WTC11 (cell line): ENCODE measurements around the gene GIMAP2. TPM values are rescaled to one million over a fixed set of nuclear protein-coding genes. Genes with fewer than 3 reads are reported as not detected.

ENCODE experiments used
- ATAC-seq: fragments of 200-7000 bp; cut with Tn5 transposase; 2 replicates; pipeline ENCODE4 v1.10.0; 2021; ENCODE audit warnings: mild to moderate bottlenecking, moderate library complexity
- CTCF ChIA-PET: fragments of 300-600 bp; sonication (Branson Sonifier 250); formaldehyde crosslinking; loops from one replicate; lab custom pipeline; 2021; ENCODE audit warnings: antibody characterized with exemption; lab: Charles Lee
- POLR2A ChIA-PET: fragments of 350-600 bp; sonication (Branson Sonifier 250); formaldehyde crosslinking; loops from one replicate; lab custom pipeline; 2021; ENCODE audit warnings: antibody characterized with exemption; lab: Charles Lee
- DNase-seq: peaks from one replicate; pipeline ENCODE4 v3.0.0; 2021; ENCODE audit warnings: low spot score
- H3K27ac Mint-ChIP-seq: 2 replicates; pipeline ENCODE4 v1.8.0; 2021; ENCODE audit warnings: mixed read lengths
- H3K27me3 Mint-ChIP-seq: 2 replicates; pipeline ENCODE4 v1.8.0; 2021; ENCODE audit warnings: low read depth, mild to moderate bottlenecking, moderate library complexity, mixed read lengths
- H3K36me3 Mint-ChIP-seq: 2 replicates; pipeline ENCODE4 v1.8.0; 2021; ENCODE audit warnings: mixed read lengths
- H3K4me1 Mint-ChIP-seq: 2 replicates; pipeline ENCODE4 v1.8.0; 2022; ENCODE audit warnings: mixed read lengths
- H3K4me3 Mint-ChIP-seq: 2 replicates; pipeline ENCODE4 v1.8.0; 2021; ENCODE audit warnings: mild to moderate bottlenecking, moderate library complexity, mixed read lengths
- H3K9me3 Mint-ChIP-seq: 2 replicates; pipeline ENCODE4 v1.8.0; 2021; ENCODE audit warnings: mixed read lengths
- AR ChIP-seq: fragments of 250-450 bp; sonication (Bioruptor Pico); IDR thresholded peaks from 2 replicates; pipeline ENCODE4 v1.9.0; 2021; ENCODE audit warnings: mild to moderate bottlenecking
- CBFB ChIP-seq: sonication (generic); formaldehyde crosslinking; IDR thresholded peaks from 2 replicates; pipeline ENCODE4 v1.8.1; 2022; ENCODE audit warnings: mild to moderate bottlenecking, low read depth, missing genetic modification reagents
- E2F1 ChIP-seq: sonication (generic); formaldehyde crosslinking; IDR thresholded peaks from 2 replicates; pipeline ENCODE4 v1.8.0; 2022; ENCODE audit warnings: mild to moderate bottlenecking, missing genetic modification reagents
- E2F4 ChIP-seq: sonication (generic); formaldehyde crosslinking; IDR thresholded peaks from 2 replicates; pipeline ENCODE4 v1.8.1; 2022; ENCODE audit warnings: low read depth, mild to moderate bottlenecking, moderate library complexity, missing genetic modification reagents, borderline replicate concordance
- EMX1 ChIP-seq: fragments of 250-450 bp; sonication (Bioruptor Pico); IDR thresholded peaks from 2 replicates; pipeline ENCODE4 v1.8.0; 2021; ENCODE audit warnings: mild to moderate bottlenecking
- FOXP1 ChIP-seq: sonication (generic); formaldehyde crosslinking; IDR thresholded peaks from 2 replicates; pipeline ENCODE4 v1.8.0; 2022; ENCODE audit warnings: missing genetic modification reagents, mild to moderate bottlenecking, moderate library complexity, borderline replicate concordance
- GABPB1 ChIP-seq: sonication (generic); formaldehyde crosslinking; IDR thresholded peaks from 2 replicates; pipeline ENCODE4 v1.8.1; 2023; ENCODE audit warnings: mild to moderate bottlenecking, missing genetic modification reagents
- GTF2I ChIP-seq: fragments of 250-450 bp; sonication (Bioruptor Pico); conservative IDR thresholded peaks from 2 replicates; pipeline ENCODE4 v1.4.0; 2021; ENCODE audit warnings: mild to moderate bottlenecking
- HMGA2 ChIP-seq: fragments of 250-450 bp; sonication (Bioruptor Pico); IDR thresholded peaks from 2 replicates; pipeline ENCODE4 v1.4.0; 2021; ENCODE audit warnings: mild to moderate bottlenecking, moderate library complexity
- MAX ChIP-seq: sonication (generic); formaldehyde crosslinking; IDR thresholded peaks from 2 replicates; pipeline ENCODE4 v1.8.0; 2022; ENCODE audit warnings: mild to moderate bottlenecking, missing genetic modification reagents
- MLX ChIP-seq: sonication (generic); formaldehyde crosslinking; IDR thresholded peaks from 2 replicates; pipeline ENCODE4 v1.8.1; 2023; ENCODE audit warnings: mild to moderate bottlenecking, missing genetic modification reagents, moderate library complexity
- NFATC4 ChIP-seq: fragments of 250-450 bp; sonication (Bioruptor Pico); IDR thresholded peaks from 2 replicates; pipeline ENCODE4 v1.9.0; 2021; ENCODE audit warnings: mild to moderate bottlenecking
- NFE2L1 ChIP-seq: sonication (generic); formaldehyde crosslinking; IDR thresholded peaks from 2 replicates; pipeline ENCODE4 v1.8.1; 2023; ENCODE audit warnings: missing genetic modification reagents
- NR1H2 ChIP-seq: sonication (generic); formaldehyde crosslinking; IDR thresholded peaks from 2 replicates; pipeline ENCODE4 v1.9.0; 2021; ENCODE audit warnings: mild to moderate bottlenecking, moderate library complexity, missing genetic modification reagents
- NR2C2 ChIP-seq: sonication (generic); formaldehyde crosslinking; IDR thresholded peaks from 2 replicates; pipeline ENCODE4 v1.8.0; 2022; ENCODE audit warnings: mild to moderate bottlenecking, missing genetic modification reagents
- NR3C1 ChIP-seq: sonication (generic); formaldehyde crosslinking; conservative IDR thresholded peaks from 2 replicates; pipeline ENCODE4 v1.8.1; 2023; ENCODE audit warnings: low read depth, mild to moderate bottlenecking, missing genetic modification reagents
- RELA ChIP-seq: sonication (generic); formaldehyde crosslinking; IDR thresholded peaks from 2 replicates; pipeline ENCODE4 v1.8.1; 2022; ENCODE audit warnings: missing genetic modification reagents, mild to moderate bottlenecking, borderline replicate concordance
- SP1 ChIP-seq: sonication (generic); formaldehyde crosslinking; conservative IDR thresholded peaks from 2 replicates; pipeline ENCODE4 v1.8.1; 2022; ENCODE audit warnings: missing genetic modification reagents
- ZNF138 ChIP-seq: sonication (generic); formaldehyde crosslinking; conservative IDR thresholded peaks from 2 replicates; pipeline ENCODE4 v1.8.1; 2022; ENCODE audit warnings: mild to moderate bottlenecking, moderate library complexity, missing genetic modification reagents
- ZNF219 ChIP-seq: sonication (generic); formaldehyde crosslinking; IDR thresholded peaks from 2 replicates; pipeline ENCODE4 v1.8.0; 2023; ENCODE audit warnings: missing genetic modification reagents, mild to moderate bottlenecking, borderline replicate concordance
- ZNF281 ChIP-seq: sonication (generic); formaldehyde crosslinking; IDR thresholded peaks from 2 replicates; pipeline ENCODE4 v1.8.0; 2023; ENCODE audit warnings: mild to moderate bottlenecking, missing genetic modification reagents
- total RNA-seq: library from RNA; stranded (reverse); gene quantifications from 3 replicates; pipeline ENCODE4 v1.2.3, GENCODE V29; 2021
- TF ChIP-seq, protein P1 (sequence below): sonication (generic); formaldehyde crosslinking; conservative IDR thresholded peaks from 2 replicates; pipeline ENCODE4 v1.8.1; 2022; ENCODE audit warnings: mild to moderate bottlenecking, missing genetic modification reagents
- TF ChIP-seq, protein P2 (sequence below): fragments of 250-450 bp; sonication (Bioruptor Pico); IDR thresholded peaks from 2 replicates; pipeline ENCODE4 v1.9.0; 2021; ENCODE audit warnings: moderate library complexity, mild to moderate bottlenecking, inconsistent platforms, borderline replicate concordance
- TF ChIP-seq, protein P3 (sequence below): fragments of 250-450 bp; sonication (Bioruptor Pico); IDR thresholded peaks from 2 replicates; pipeline ENCODE4 v1.9.0; 2021; ENCODE audit warnings: mild to moderate bottlenecking

Gene GIMAP2
- total RNA-seq, 1 experiment from 2014 or later, result 0.15 TPM

- ChIA-PET POLR2A (no interaction called here), CTCF (no interaction called here)
- Mint-ChIP-seq H3K27me3 (peaks cover 80% of the 10 kb centered on the region), H3K4me1 (no peaks in the 10 kb centered on the region), H3K36me3 (no peaks in the 10 kb centered on the region), H3K27ac (no peak overlapping the region), H3K9me3 (peaks cover 16% of the 10 kb centered on the region), H3K4me3 (no peak overlapping the region)
- TF ChIP-seq ZNF219 (CRISPR knock-in tag), result no peak
- TF ChIP-seq, protein P1, sequence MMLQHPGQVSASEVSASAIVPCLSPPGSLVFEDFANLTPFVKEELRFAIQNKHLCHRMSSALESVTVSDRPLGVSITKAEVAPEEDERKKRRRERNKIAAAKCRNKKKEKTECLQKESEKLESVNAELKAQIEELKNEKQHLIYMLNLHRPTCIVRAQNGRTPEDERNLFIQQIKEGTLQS, result no peak
- TF ChIP-seq NFATC4, result no peak
- TF ChIP-seq NR2C2 (CRISPR knock-in tag), result no peak
- TF ChIP-seq, protein P2, sequence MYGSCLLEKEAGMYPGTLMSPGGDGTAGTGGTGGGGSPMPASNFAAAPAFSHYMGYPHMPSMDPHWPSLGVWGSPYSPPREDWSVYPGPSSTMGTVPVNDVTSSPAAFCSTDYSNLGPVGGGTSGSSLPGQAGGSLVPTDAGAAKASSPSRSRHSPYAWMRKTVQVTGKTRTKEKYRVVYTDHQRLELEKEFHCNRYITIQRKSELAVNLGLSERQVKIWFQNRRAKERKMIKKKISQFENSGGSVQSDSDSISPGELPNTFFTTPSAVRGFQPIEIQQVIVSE (CRISPR knock-in tag), result no peak
- TF ChIP-seq E2F1 (CRISPR knock-in tag), result no peak
- no peak for TF ChIP-seq RELA (CRISPR knock-in tag)
- no peak for TF ChIP-seq NR3C1 (CRISPR knock-in tag)
- TF ChIP-seq GTF2I (CRISPR knock-in tag), result no peak
- TF ChIP-seq MAX (CRISPR knock-in tag), result no peak
- no peak for TF ChIP-seq E2F4
- ATAC-seq, result peak; percentile 52
- DNase-seq, result no peak
Measured at GRCh38 chr7:150715293-150715692, 29.8 kb downstream of the GIMAP2 start.

- Mint-ChIP-seq H3K9me3 (peaks cover 16% of the 10 kb centered on the region), H3K27ac (no peak overlapping the region)
Measured at GRCh38 chr7:150715738-150716137, 30.2 kb downstream of the GIMAP2 start.

More at GRCh38 chr7:150715738-150716137, 30.2 kb downstream of the GIMAP2 start:
- ChIA-PET POLR2A (no interaction called here), CTCF (interaction anchor here (0.6 kb wide), 1 partner anchor 298 kb away, joined by 4 read pairs; no protein-coding TSS in a partner anchor)
- ATAC-seq (no peak), DNase-seq (no peak)
- peaks cover 85% of the 10 kb centered on the region for H3K27me3 Mint-ChIP-seq
- TF ChIP-seq CBFB (CRISPR knock-in tag) (no peak), MLX (CRISPR knock-in tag) (no peak), ZNF281 (CRISPR knock-in tag) (no peak), GABPB1 (no peak), ZNF138 (CRISPR knock-in tag) (no peak), SP1 (CRISPR knock-in tag) (no peak), NR1H2 (CRISPR knock-in tag) (no peak), AR (no peak), NFE2L1 (CRISPR knock-in tag) (no peak), EMX1 (CRISPR knock-in tag) (no peak), HMGA2 (no peak), FOXP1 (no peak)
- TF ChIP-seq, protein P3, sequence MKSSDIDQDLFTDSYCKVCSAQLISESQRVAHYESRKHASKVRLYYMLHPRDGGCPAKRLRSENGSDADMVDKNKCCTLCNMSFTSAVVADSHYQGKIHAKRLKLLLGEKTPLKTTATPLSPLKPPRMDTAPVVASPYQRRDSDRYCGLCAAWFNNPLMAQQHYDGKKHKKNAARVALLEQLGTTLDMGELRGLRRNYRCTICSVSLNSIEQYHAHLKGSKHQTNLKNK (CRISPR knock-in tag), result no peak
- H3K36me3 Mint-ChIP-seq, result no peaks in the 10 kb centered on the region
- no peak overlapping the region for H3K4me3 Mint-ChIP-seq
- no peaks in the 10 kb centered on the region for H3K4me1 Mint-ChIP-seq
